ENCODE results near the gene USP24.

- TF ChIP-seq CTCF (IDR thresholded peaks at IDR 0.05; ENCODE audit: low read depth, low read length) (no peak), EZH2phosphoT487 (IDR thresholded peaks at IDR 0.05; ENCODE audit: low read depth) (no peak)
Observed at GRCh38 chr1:55204997-55205396, 10.2 kb downstream of the USP24 start.
